GM21447 (cell line): ENCODE data around the gene TRPT1.
"Not testable (repeated sequence)": the region's sequence is repeated elsewhere in the genome, so short reads cannot be mapped to it uniquely, and the experiment has no call there.

ENCODE experiments used
- ATAC-seq: cut with Tn5 transposase; IDR thresholded peaks from one replicate; pipeline ENCODE4 v1.9.1; 2021; ENCODE audit not compliant: unreplicated experiment

The TRPT1 gene

GRCh38 chr11:64258946-64259532, 33.1 kb upstream of the TRPT1 start:
- no peak for ATAC-seq

GRCh38 chr11:64258356-64258755, 32.4 kb upstream of the TRPT1 start:
- ATAC-seq = no peak

GRCh38 chr11:64256300-64256699, 30.3 kb upstream of the TRPT1 start:
- no peak for ATAC-seq

GRCh38 chr11:64255135-64256128, 29.4 kb upstream of the TRPT1 start:
- no peak for ATAC-seq

- ATAC-seq = no peak
Measured at GRCh38 chr11:64254326-64254725, 28.3 kb upstream of the TRPT1 start.

GRCh38 chr11:64253481-64253880, 27.5 kb upstream of the TRPT1 start:
- no peak for ATAC-seq

- no peak for ATAC-seq
Measured at GRCh38 chr11:64253043-64253442, 27.1 kb upstream of the TRPT1 start.

GRCh38 chr11:64252003-64252872, 26.3 kb upstream of the TRPT1 start:
- ATAC-seq = no peak

- ATAC-seq = no peak
Measured at GRCh38 chr11:64251753-64252002, 25.7 kb upstream of the TRPT1 start.

GRCh38 chr11:64251016-64251752, 25.2 kb upstream of the TRPT1 start, which contains the start of gene PLCB3:
Gene PLCB3 (plus strand): TSS chr11:64251530. CDS start chr11:64251650, 120 bp downstream.
- no peak for ATAC-seq

GRCh38 chr11:64250415-64251015, 24.5 kb upstream of the TRPT1 start:
- no peak for ATAC-seq

GRCh38 chr11:64249563-64250414, 23.8 kb upstream of the TRPT1 start:
- ATAC-seq = no peak

- ATAC-seq = no peak
Measured at GRCh38 chr11:64249038-64249437, 23.1 kb upstream of the TRPT1 start.

- ATAC-seq = no peak
Measured at GRCh38 chr11:64248578-64248977, 22.6 kb upstream of the TRPT1 start.

GRCh38 chr11:64247729-64248531, 21.9 kb upstream of the TRPT1 start:
- no peak for ATAC-seq

GRCh38 chr11:64246871-64247728, 21.1 kb upstream of the TRPT1 start, which contains the start of gene PPP1R14B:
Gene PPP1R14B (minus strand): TSS chr11:64246943. CDS start chr11:64246673, 270 bp downstream.
- no peak for ATAC-seq

- ATAC-seq = not testable (repeated sequence)
Measured at GRCh38 chr11:64246621-64246870, 20.6 kb upstream of the TRPT1 start.
